ENCODE results near the gene WDR7. TPM values are rescaled to one million over a fixed set of nuclear protein-coding genes. Genes with fewer than 3 reads are reported as not detected.

WDR7 gene
- total and polyA plus RNA-seq, 9 of the 15 experiments (the other 6 are each of a cell fraction or from before 2014, with no cell fraction given) = 1.4 to 9.4 (median 5.3) TPM

DNA sequence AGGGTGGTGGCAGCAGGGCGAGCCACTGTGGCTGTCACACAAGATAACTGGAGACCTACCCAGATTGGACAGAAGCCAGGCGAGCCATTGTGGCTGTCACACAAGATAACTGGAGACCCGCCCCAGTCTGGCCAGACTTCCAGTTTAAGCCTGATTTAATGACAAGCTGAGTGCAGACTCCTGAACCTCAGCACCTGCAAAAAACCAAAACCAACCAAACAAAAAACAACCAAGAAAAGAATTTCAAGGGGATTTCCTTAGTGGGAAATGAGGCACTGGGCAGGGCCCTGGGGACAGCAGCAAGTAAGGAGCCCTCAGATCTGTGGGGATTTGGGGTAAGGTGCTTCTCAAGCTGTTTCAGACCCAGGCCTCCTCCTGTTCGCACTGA is 400.5 kb downstream of the WDR7 start (continued):
- TF ChIP-seq, protein P1, sequence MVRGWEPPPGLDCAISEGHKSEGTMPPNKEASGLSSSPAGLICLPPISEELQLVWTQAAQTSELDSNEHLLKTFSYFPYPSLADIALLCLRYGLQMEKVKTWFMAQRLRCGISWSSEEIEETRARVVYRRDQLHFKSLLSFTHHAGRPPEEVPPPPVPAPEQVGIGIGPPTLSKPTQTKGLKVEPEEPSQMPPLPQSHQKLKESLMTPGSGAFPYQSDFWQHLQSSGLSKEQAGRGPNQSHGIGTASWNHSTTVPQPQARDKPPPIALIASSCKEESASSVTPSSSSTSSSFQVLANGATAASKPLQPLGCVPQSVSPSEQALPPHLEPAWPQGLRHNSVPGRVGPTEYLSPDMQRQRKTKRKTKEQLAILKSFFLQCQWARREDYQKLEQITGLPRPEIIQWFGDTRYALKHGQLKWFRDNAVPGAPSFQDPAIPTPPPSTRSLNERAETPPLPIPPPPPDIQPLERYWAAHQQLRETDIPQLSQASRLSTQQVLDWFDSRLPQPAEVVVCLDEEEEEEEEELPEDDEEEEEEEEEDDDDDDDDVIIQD (CRISPR knock-in tag; IDR thresholded peaks at IDR 0.05) = no peak
- TF ChIP-seq, protein P2, sequence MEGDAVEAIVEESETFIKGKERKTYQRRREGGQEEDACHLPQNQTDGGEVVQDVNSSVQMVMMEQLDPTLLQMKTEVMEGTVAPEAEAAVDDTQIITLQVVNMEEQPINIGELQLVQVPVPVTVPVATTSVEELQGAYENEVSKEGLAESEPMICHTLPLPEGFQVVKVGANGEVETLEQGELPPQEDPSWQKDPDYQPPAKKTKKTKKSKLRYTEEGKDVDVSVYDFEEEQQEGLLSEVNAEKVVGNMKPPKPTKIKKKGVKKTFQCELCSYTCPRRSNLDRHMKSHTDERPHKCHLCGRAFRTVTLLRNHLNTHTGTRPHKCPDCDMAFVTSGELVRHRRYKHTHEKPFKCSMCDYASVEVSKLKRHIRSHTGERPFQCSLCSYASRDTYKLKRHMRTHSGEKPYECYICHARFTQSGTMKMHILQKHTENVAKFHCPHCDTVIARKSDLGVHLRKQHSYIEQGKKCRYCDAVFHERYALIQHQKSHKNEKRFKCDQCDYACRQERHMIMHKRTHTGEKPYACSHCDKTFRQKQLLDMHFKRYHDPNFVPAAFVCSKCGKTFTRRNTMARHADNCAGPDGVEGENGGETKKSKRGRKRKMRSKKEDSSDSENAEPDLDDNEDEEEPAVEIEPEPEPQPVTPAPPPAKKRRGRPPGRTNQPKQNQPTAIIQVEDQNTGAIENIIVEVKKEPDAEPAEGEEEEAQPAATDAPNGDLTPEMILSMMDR (IDR thresholded peaks at IDR 0.05 in 2 of 3, conservative IDR thresholded peaks at IDR 0.05 in 1 of 3; ENCODE audit: insufficient read depth in 2 of 3, low read depth in 1 of 3, low read length in 3 of 3) = no peak
- TF ChIP-seq NFIX (CRISPR knock-in tag; IDR thresholded peaks at IDR 0.05; ENCODE audit: low read depth) (no peak), SRSF3 (IDR thresholded peaks at IDR 0.05; ENCODE audit: insufficient read depth, low read length) (no peak), BRCA1 (IDR thresholded peaks at IDR 0.05) (no peak), BRCA1 (CRISPR knock-in tag; IDR thresholded peaks at IDR 0.05) (no peak), CBX1 (IDR thresholded peaks at IDR 0.05; ENCODE audit: low read depth) (no peak), NEUROD1 (IDR thresholded peaks at IDR 0.05; ENCODE audit: borderline replicate concordance, low read depth, low read length, partially characterized antibody) (no peak), HIVEP1 (CRISPR knock-in tag; IDR thresholded peaks at IDR 0.05) (no peak), DACH1 (IDR thresholded peaks at IDR 0.05; ENCODE audit: partially characterized antibody) (no peak), HDAC3 (IDR thresholded peaks at IDR 0.05; ENCODE audit: borderline replicate concordance, partially characterized antibody) (peak; percentile 50), XRCC3 (IDR thresholded peaks at IDR 0.05) (no peak), JUND (IDR thresholded peaks at IDR 0.05; ENCODE audit: borderline replicate concordance, low read depth, low read length) (peak; percentile 24; the same call in 1 of the 2 replicates), JUND (tag; IDR thresholded peaks at IDR 0.05; ENCODE audit: borderline replicate concordance, low read depth, low read length) (no peak), ZNF589 (CRISPR knock-in tag; IDR thresholded peaks at IDR 0.05; ENCODE audit: low read depth) (no peak), SAFB2 (IDR thresholded peaks at IDR 0.05; ENCODE audit: borderline replicate concordance, low read depth, low read length, severe bottlenecking) (no peak), ZBED1 (IDR thresholded peaks at IDR 0.05) (no peak), RBM39 (optimal IDR thresholded peaks at IDR 0.05; ENCODE audit: low read depth, low read length) (no peak), ARID2 (IDR thresholded peaks at IDR 0.05) (no peak), COPS2 (conservative IDR thresholded peaks at IDR 0.05) (no peak)
- TF ChIP-seq, protein P3, sequence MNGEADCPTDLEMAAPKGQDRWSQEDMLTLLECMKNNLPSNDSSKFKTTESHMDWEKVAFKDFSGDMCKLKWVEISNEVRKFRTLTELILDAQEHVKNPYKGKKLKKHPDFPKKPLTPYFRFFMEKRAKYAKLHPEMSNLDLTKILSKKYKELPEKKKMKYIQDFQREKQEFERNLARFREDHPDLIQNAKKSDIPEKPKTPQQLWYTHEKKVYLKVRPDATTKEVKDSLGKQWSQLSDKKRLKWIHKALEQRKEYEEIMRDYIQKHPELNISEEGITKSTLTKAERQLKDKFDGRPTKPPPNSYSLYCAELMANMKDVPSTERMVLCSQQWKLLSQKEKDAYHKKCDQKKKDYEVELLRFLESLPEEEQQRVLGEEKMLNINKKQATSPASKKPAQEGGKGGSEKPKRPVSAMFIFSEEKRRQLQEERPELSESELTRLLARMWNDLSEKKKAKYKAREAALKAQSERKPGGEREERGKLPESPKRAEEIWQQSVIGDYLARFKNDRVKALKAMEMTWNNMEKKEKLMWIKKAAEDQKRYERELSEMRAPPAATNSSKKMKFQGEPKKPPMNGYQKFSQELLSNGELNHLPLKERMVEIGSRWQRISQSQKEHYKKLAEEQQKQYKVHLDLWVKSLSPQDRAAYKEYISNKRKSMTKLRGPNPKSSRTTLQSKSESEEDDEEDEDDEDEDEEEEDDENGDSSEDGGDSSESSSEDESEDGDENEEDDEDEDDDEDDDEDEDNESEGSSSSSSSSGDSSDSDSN (IDR thresholded peaks at IDR 0.05; ENCODE audit: borderline replicate concordance in 1 of 2, low read depth in 2 of 2, low read length in 2 of 2) = no peak
- TF ChIP-seq, protein P4, sequence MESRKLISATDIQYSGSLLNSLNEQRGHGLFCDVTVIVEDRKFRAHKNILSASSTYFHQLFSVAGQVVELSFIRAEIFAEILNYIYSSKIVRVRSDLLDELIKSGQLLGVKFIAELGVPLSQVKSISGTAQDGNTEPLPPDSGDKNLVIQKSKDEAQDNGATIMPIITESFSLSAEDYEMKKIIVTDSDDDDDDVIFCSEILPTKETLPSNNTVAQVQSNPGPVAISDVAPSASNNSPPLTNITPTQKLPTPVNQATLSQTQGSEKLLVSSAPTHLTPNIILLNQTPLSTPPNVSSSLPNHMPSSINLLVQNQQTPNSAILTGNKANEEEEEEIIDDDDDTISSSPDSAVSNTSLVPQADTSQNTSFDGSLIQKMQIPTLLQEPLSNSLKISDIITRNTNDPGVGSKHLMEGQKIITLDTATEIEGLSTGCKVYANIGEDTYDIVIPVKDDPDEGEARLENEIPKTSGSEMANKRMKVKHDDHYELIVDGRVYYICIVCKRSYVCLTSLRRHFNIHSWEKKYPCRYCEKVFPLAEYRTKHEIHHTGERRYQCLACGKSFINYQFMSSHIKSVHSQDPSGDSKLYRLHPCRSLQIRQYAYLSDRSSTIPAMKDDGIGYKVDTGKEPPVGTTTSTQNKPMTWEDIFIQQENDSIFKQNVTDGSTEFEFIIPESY (CRISPR knock-in tag; IDR thresholded peaks at IDR 0.05) = no peak

Data from K562 (cell line).